ENCODE data around the gene REV3L. TPM values are rescaled to one million over a fixed set of nuclear protein-coding genes. Genes with fewer than 3 reads are reported as not detected.
A peak's percentile ranks its signal among the peaks of the same experiment; 100 is the strongest.

REV3L gene
- total RNA-seq, 3 donors from 2014 or later, result 17.7 to 56.4 (median 20.7) TPM

DNA sequence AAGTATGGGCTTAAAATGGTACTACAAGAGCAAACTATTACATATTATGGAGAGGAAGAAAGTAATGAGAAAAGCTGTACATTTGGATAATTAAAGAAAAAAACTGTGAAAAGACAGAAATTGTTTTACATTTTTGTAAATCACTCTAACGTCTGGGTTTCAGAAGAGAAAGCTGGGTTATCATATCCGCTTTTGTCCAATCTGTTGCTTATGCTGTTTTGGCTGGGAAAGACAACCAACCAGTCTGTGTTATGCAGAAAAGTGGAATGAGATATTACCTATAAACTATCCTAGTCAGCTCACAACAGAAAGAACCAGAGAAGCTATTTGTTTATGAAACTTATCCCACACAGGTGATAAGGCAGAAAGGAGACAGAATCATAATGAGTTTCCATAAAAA, 32.4 kb downstream of the REV3L start:
- ATAC-seq (no peak), DNase-seq (no peak)
- no peak overlapping the region for H3K4me3 ChIP-seq
- intact Hi-C loops (cut with DNase I, micrococcal nuclease), result no loop called here
- TF ChIP-seq, protein P1, sequence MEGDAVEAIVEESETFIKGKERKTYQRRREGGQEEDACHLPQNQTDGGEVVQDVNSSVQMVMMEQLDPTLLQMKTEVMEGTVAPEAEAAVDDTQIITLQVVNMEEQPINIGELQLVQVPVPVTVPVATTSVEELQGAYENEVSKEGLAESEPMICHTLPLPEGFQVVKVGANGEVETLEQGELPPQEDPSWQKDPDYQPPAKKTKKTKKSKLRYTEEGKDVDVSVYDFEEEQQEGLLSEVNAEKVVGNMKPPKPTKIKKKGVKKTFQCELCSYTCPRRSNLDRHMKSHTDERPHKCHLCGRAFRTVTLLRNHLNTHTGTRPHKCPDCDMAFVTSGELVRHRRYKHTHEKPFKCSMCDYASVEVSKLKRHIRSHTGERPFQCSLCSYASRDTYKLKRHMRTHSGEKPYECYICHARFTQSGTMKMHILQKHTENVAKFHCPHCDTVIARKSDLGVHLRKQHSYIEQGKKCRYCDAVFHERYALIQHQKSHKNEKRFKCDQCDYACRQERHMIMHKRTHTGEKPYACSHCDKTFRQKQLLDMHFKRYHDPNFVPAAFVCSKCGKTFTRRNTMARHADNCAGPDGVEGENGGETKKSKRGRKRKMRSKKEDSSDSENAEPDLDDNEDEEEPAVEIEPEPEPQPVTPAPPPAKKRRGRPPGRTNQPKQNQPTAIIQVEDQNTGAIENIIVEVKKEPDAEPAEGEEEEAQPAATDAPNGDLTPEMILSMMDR (IDR thresholded peaks at IDR 0.05), result no peak
- no peaks in the 10 kb centered on the region for H3K9me3 ChIP-seq
- no peaks in the 10 kb centered on the region for H3K36me3 ChIP-seq (ENCODE audit: low read depth)
- no peaks in the 10 kb centered on the region for H3K4me1 ChIP-seq (ENCODE audit: low read depth)

DNA sequence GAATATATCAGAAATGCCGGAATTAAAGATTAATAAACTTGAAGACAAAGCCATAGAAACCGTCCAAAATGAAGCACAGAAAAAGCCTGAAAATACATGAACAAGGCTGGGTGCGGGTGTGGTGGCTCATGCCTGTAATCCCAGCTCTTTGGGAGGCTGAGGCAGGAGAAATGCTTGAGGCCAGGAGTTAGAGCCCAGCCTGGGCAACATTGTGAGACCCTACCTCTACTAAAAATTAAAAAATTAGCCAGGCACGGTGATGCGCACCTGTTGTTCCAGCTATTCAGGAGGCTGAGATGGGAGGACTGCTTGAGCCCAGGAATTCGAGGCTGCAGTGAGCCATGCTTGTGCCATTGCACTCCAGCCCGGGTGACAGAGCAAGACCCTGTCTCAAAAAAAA, 32.9 kb downstream of the REV3L start:
- intact Hi-C loops (cut with DNase I, micrococcal nuclease), result no loop called here
- no peak for ATAC-seq
- DNase-seq, result no peak
- Histone ChIP-seq H3K4me1 (ENCODE audit: low read depth) (no peaks in the 10 kb centered on the region), H3K9me3 (no peaks in the 10 kb centered on the region), H3K36me3 (ENCODE audit: low read depth) (no peaks in the 10 kb centered on the region), H3K4me3 (no peak overlapping the region)
- TF ChIP-seq, protein P1 (IDR thresholded peaks at IDR 0.05), result no peak

DNA sequence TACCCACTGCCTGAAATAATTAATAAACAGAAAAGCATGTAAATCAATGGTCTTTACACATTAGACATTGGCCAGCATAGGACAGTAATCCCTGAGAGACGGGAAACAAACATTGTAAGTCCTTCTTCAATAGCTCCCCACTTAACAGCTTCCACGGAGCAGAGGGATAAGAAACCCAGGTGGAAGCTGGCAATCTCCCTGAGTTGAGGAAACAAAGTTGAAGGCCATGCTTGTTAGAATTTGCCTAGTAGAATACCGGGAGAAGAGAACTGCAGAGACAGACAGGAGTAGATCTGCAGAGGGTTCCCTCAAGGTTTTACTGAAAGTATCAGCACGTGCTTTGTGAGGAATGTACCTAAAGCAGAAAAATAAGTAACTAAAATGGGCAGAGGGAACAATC, 33.9 kb downstream of the REV3L start:
- Histone ChIP-seq H3K4me3 (no peak overlapping the region), H3K4me1 (ENCODE audit: low read depth) (no peaks in the 10 kb centered on the region), H3K36me3 (ENCODE audit: low read depth) (no peaks in the 10 kb centered on the region), H3K9me3 (no peaks in the 10 kb centered on the region)
- intact Hi-C loops (cut with DNase I, micrococcal nuclease), result no loop called here
- ATAC-seq (no peak), DNase-seq (no peak)
- TF ChIP-seq, protein P1 (IDR thresholded peaks at IDR 0.05), result no peak

DNA sequence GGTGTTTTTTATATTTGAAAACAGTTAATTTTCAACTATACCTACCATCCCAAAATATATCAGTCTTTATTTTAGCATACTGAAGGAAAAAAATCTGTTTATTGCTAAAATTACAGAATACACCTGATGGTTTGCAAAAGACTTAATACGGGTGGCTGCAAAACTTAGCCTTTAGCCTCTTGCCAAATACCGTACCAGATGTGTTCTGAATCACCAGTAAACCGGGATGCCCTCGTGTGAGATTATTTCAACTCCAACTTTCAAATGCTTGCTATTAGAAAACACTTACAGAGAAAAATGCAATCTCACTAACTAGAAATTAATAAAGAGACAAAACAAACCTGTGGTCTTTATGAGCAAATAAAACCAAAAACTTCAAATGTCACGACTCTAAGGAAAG, 36.0 kb downstream of the REV3L start:
- intact Hi-C loops (cut with DNase I, micrococcal nuclease), result no loop called here
- DNase-seq (no peak), ATAC-seq (no peak)
- no peak overlapping the region for H3K4me3 ChIP-seq
- H3K9me3 ChIP-seq, result no peaks in the 10 kb centered on the region
- no peaks in the 10 kb centered on the region for H3K36me3 ChIP-seq (ENCODE audit: low read depth)
- TF ChIP-seq, protein P1 (IDR thresholded peaks at IDR 0.05), result no peak
- no peaks in the 10 kb centered on the region for H3K4me1 ChIP-seq (ENCODE audit: low read depth)

DNA sequence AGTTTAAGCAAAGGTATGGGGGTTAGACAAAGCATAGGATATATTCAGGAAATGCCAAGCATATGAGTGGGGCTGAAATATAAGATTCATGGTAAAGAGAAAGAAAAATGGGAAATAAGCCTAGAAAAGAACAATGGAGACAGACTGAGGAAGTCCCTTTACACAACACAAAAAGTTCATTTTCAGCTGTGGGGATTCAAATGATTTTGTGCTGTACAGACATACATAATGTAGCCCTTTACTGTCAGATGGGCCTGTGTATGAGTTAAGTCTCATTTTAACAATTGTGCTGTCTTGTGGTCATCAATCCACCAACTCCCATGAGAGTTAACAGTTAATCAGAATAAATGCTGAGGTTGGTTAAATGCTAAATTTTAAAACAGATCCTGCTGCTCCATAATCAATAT, 37.2 kb downstream of the REV3L start:
- H3K4me1 ChIP-seq (ENCODE audit: low read depth), result no peaks in the 10 kb centered on the region
- H3K4me3 ChIP-seq, result no peak overlapping the region
- no peaks in the 10 kb centered on the region for H3K36me3 ChIP-seq (ENCODE audit: low read depth)
- TF ChIP-seq, protein P1 (IDR thresholded peaks at IDR 0.05), result no peak
- no peaks in the 10 kb centered on the region for H3K9me3 ChIP-seq
- DNase-seq, result no peak
- intact Hi-C loops (cut with DNase I, micrococcal nuclease), result no loop called here
- no peak for ATAC-seq

DNA sequence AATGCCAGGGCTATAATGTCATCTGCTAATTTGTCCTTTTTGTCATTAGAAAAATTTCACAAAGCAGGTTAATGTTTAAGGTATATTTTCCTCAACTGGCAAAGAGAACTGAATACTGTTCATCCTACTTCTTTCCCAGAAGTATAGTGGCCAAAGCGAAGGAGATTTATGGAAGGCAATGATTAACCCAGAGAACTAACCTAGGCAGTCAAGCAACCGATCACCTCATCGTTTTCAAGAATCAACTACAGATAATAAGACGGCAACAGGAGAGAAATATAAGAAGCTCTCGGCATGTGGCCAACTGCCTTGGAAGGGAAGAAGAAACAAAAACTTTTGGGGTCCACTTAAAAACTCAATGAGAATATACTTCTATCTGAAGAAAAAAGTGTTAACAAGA, 38.2 kb downstream of the REV3L start:
- no peaks in the 10 kb centered on the region for H3K36me3 ChIP-seq (ENCODE audit: low read depth)
- TF ChIP-seq, protein P1 (IDR thresholded peaks at IDR 0.05), result no peak
- H3K9me3 ChIP-seq, result no peaks in the 10 kb centered on the region
- no peaks in the 10 kb centered on the region for H3K4me1 ChIP-seq (ENCODE audit: low read depth)
- peak in 1 of 3 donors; percentile 32 for DNase-seq
- intact Hi-C loops (cut with DNase I, micrococcal nuclease), result no loop called here
- ATAC-seq, result peak; percentile 85
- H3K4me3 ChIP-seq, result no peak overlapping the region

Data from mucosa of descending colon (tissue), 3 donors.